ENCODE measurements around the gene UAP1L1.
"Not testable (repeated sequence)": the region's sequence is repeated elsewhere in the genome, so short reads cannot be mapped to it uniquely, and the experiment has no call there.

UAP1L1 gene

GRCh38 chr9:137057545-137057944 is 19.8 kb upstream of the UAP1L1 start:
- DNase-seq = peak in 1 of 2 experiments; percentile 63

- DNase-seq = no peak
These were observed 18.6 kb upstream of the UAP1L1 start for GRCh38 chr9:137058521-137059234.

GRCh38 chr9:137062384-137062783 is 14.9 kb upstream of the UAP1L1 start:
- no peak for DNase-seq

- DNase-seq = not testable (repeated sequence)
These were observed 14.5 kb upstream of the UAP1L1 start for GRCh38 chr9:137062798-137063197.

- DNase-seq = no peak
These were observed 13.8 kb upstream of the UAP1L1 start for GRCh38 chr9:137063311-137064026.

- DNase-seq = no peak
These were observed 13.1 kb upstream of the UAP1L1 start for GRCh38 chr9:137064027-137064879.

GRCh38 chr9:137064880-137065164 is 12.5 kb upstream of the UAP1L1 start:
- DNase-seq = no peak

GRCh38 chr9:137065336-137065967 is 11.9 kb upstream of the UAP1L1 start:
- no peak for DNase-seq

- DNase-seq = no peak
These were observed 11.0 kb upstream of the UAP1L1 start for GRCh38 chr9:137066096-137066861.

GRCh38 chr9:137067860-137068538 is 9.3 kb upstream of the UAP1L1 start:
- peak in 1 of 2 experiments; percentile 33 for DNase-seq

GRCh38 chr9:137068539-137069507 is 8.5 kb upstream of the UAP1L1 start:
- DNase-seq = no peak

- DNase-seq = no peak
These were observed 7.7 kb upstream of the UAP1L1 start for GRCh38 chr9:137069508-137070091.

GRCh38 chr9:137070201-137070905 is 7.0 kb upstream of the UAP1L1 start, which contains the start of gene SAPCD2:
Gene SAPCD2, minus strand, starts transcription at chr9:137070557. Its CDS starts 97 bp downstream, at chr9:137070460.
- DNase-seq = peak; percentile 86 to 89

GRCh38 chr9:137070906-137071275 is 6.4 kb upstream of the UAP1L1 start:
- peak; percentile 64 to 67 for DNase-seq

GRCh38 chr9:137071282-137071681 is 6.0 kb upstream of the UAP1L1 start:
- no peak for DNase-seq

GRCh38 chr9:137073992-137074399 is 3.3 kb upstream of the UAP1L1 start:
- no peak for DNase-seq

- no peak for DNase-seq
These were observed 2.6 kb upstream of the UAP1L1 start for GRCh38 chr9:137074657-137075274.

- no peak for DNase-seq
These were observed 2.0 kb upstream of the UAP1L1 start for GRCh38 chr9:137075275-137075775.

GRCh38 chr9:137076636-137077009 is 694 bp upstream of the UAP1L1 start:
- no peak for DNase-seq
